Omental fat pad (tissue), 4 donors: Measurements from ENCODE around the gene UHRF2. TPM values are rescaled to one million over a fixed set of nuclear protein-coding genes. Genes with fewer than 3 reads are reported as not detected.

Source experiments
- ATAC-seq: fragments of 150-250 bp; one replicate; pipeline ENCODE4 v1.9.1; 2016; ENCODE audit warnings: mild to moderate bottlenecking, moderate library complexity; ENCODE audit not compliant: low FRiP score
- DNase-seq: peaks from one replicate; pipeline ENCODE4 v3.0.0-alpha.2; 2019; ENCODE audit warnings: low spot score
- total RNA-seq, 4 donors: library from RNA; depleted of rRNA; stranded (reverse); fragments of >200 nt; gene quantifications; one replicate each; pipeline ENCODE4 v1.1.0, GENCODE V29; 2016
- TF ChIP-seq, protein P1 (sequence below), 3 donors: fragments of 450-650 bp; IDR thresholded peaks; one replicate each; pipeline ENCODE4 v1.5.1; 2016 to 2017; ENCODE audit warnings: antibody characterized with exemption in 3 of 3, mild to moderate bottlenecking in 3 of 3, moderate library complexity in 2 of 3

UHRF2 gene
- total RNA-seq, 4 donors from 2014 or later, result 33.6 to 74.7 (median 47.4) TPM

DNA sequence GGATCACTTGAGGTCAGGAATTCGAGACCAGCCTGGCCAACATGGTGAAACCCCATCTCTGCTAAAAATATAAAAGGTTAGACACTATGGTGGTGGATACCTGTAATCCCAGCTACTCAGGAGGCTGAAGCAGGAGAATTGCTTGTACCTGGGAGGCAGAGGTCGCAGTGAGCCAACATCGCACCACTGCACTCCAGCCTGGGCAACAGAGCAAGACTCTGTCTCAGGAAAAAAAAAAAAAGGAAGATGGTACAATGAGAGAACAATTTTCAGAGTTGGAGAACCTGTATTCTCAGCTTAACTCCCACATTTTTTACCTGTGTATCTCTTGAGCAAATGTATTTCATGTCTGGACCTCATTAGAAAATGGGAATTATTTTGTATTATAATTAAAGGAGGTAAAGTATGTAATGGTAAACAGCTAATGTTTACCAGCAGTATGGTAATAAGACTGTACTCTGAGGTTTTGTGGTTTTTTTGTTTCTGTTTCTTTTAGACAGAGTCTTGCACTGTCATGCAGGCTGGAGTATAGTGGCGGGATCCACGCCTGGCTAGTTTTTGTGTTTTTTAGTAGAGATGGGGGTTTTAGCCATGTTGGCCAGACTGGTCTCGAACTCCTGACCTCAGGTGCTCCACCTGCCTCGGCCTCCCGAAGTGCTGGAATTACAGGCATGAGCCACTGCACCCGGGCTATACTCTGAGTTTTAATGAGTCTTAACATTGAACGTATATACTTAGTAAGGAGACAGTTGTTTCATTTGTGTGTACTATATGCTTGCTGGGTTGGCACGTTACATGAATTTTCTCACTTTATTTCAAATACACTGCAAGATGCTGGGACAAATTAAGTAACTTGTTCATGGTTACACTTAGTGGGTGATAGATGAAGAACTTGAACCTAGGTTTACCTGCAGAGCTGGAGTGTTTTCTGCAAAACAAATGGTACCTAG, 16.2 kb downstream of the UHRF2 start:
- DNase-seq (no peak), ATAC-seq (no peak)
- TF ChIP-seq, protein P1, sequence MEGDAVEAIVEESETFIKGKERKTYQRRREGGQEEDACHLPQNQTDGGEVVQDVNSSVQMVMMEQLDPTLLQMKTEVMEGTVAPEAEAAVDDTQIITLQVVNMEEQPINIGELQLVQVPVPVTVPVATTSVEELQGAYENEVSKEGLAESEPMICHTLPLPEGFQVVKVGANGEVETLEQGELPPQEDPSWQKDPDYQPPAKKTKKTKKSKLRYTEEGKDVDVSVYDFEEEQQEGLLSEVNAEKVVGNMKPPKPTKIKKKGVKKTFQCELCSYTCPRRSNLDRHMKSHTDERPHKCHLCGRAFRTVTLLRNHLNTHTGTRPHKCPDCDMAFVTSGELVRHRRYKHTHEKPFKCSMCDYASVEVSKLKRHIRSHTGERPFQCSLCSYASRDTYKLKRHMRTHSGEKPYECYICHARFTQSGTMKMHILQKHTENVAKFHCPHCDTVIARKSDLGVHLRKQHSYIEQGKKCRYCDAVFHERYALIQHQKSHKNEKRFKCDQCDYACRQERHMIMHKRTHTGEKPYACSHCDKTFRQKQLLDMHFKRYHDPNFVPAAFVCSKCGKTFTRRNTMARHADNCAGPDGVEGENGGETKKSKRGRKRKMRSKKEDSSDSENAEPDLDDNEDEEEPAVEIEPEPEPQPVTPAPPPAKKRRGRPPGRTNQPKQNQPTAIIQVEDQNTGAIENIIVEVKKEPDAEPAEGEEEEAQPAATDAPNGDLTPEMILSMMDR (IDR thresholded peaks at IDR 0.05), result no peak

DNA sequence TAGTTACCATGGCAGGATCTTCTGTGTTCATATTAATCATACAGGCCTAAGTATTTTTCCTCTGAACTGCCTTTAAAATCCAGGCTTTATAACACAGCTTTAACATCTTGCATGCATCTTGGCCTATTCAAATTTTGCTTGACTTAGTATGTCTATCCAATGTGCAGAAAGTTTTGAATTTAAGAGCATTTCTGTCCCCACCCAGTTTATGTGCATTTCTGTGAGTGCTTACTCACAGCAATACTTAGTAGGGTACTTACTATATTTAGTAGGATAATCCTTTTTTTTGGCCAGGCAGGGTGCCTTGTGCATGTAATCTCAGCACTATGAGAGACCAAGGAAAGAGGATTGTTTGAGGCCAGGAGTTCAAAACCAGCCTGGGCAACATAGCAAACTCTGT, 18.0 kb downstream of the UHRF2 start:
- TF ChIP-seq, protein P1 (IDR thresholded peaks at IDR 0.05), result no peak
- no peak for DNase-seq
- no peak for ATAC-seq

DNA sequence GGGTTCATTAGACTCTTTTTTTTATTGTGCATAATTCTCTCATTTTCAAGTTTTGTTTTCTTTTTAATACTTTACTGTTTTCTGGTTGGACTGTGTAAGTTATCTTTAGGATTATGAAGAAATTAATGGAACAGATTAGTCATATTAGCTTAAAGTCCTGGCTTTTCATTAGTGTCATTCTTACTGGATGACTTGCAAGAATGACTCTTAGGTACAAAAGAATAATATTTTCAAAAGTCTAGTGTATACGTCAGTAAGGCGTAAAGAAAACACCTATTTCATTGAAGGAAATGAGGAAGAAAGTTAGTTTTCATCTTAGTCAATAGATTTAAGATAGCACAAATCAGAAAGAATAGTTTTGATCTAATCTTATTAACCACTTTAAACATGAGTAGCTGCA, 20.4 kb downstream of the UHRF2 start:
- ATAC-seq (no peak), DNase-seq (no peak)
- TF ChIP-seq, protein P1 (IDR thresholded peaks at IDR 0.05), result no peak

DNA sequence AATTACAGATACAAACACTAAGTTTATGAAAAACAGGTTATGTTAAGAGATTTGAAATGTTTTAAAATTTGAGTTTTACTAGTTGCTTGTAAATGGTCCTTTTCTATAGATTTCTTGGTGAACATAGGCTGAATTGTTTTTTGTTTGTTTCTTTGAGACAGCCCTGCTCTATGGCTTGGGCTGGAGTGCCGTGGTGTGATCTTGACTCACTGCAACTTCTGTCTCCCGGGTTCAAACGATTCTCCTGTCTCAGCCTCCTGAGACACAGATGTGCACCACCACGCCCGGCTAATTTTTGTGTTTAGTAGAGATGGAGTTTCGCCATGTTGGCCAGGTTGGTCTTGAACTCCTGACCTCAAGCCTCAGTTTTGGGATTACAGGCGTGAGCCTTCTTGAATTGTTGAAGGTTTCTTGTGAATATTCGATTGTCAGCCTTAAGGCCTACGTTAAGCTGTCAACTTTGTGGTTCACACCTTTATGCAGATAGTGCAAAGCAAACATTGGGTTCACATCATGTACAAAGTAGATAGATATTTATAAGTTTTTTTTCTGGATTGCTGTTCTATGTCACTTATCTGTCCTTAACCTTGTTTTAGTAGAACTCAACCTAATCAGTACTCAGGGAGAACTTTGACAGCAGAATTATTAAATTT, 26.2 kb downstream of the UHRF2 start:
- ATAC-seq, result no peak

DNA sequence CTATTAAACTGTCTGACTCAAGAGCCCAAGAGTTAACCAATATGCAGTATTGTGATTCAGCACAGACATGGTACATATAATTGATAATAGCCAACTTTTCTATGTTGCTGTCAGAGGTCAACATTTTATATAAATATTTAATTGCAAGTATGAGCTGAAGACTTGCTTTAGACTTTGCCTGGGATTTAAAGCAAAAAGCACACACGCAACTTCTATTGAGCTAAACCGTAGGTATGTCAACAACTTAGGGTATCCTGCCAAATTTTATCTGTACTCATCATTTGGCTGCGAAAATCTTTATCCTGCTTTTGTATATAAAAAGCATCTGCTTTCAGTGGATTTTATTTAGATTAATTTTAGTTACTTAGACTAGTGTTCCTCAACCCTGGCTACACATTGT, 27.4 kb downstream of the UHRF2 start:
- TF ChIP-seq, protein P1 (IDR thresholded peaks at IDR 0.05), result no peak
- ATAC-seq, result no peak
- DNase-seq, result no peak

More for the DNA sequence above, 26.2 kb downstream of the UHRF2 start:
- TF ChIP-seq, protein P1 (IDR thresholded peaks at IDR 0.05), result no peak
- DNase-seq, result no peak

DNA sequence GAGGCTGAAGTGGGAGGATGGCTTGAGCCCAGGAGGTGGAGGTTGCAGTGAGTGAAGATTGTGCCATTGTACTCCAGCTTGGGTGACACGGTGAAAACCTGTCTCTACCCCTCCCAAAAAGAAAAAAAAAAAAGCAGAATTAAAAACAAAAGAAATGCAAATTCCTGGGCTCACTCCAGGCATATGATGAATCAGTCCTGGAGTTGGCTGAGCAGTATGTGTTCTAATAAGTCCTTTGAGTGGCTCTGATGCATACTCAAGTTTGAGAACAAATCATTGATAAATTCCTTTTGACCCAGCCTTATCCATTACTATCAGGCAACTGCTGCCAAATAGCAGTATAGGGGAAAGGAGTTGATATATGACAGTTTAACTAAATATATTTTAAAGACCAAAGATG, 28.3 kb downstream of the UHRF2 start:
- TF ChIP-seq, protein P1 (IDR thresholded peaks at IDR 0.05), result no peak
- DNase-seq (no peak), ATAC-seq (no peak)
